Hematopoietic multipotent progenitor cell treated with erythropoietin and hydrocortisone succinate and interleukin-3 and kit ligand, for 4 days (in vitro differentiated cells): ENCODE results near the gene PCDHGB3.
"Not testable (repeated sequence)": the region's sequence is repeated elsewhere in the genome, so short reads cannot be mapped to it uniquely, and the experiment has no call there.

ENCODE experiments used
- DNase-seq: peaks from one replicate; pipeline ENCODE4 v3.0.0-alpha.2; 2015

Gene PCDHGB3

GRCh38 chr5:141369994-141370848, at the start of gene PCDHGB3:
TSS of gene PCDHGB3 (plus strand) at chr5:141370242. CDS start at chr5:141370395, 153 bp downstream.
- DNase-seq = peak; percentile 67

GRCh38 chr5:141322261-141322660, 47.8 kb upstream of the PCDHGB3 start:
- DNase-seq = no peak

- DNase-seq = peak; percentile 46
Measured at GRCh38 chr5:141326088-141326854, 43.8 kb upstream of the PCDHGB3 start.

GRCh38 chr5:141328231-141328630, 41.8 kb upstream of the PCDHGB3 start:
- no peak for DNase-seq

- peak; percentile 40 for DNase-seq
Measured at GRCh38 chr5:141330299-141331080, 39.6 kb upstream of the PCDHGB3 start, which contains the start of gene PCDHGA1. TSS of gene PCDHGA1 (plus strand) at chr5:141330514.

- not testable (repeated sequence) for DNase-seq
Measured at GRCh38 chr5:141332571-141332970, 37.5 kb upstream of the PCDHGB3 start.

- DNase-seq = peak; percentile 51
Measured at GRCh38 chr5:141338538-141339306, 31.3 kb upstream of the PCDHGB3 start, which contains the start of gene PCDHGA2. TSS of gene PCDHGA2 (plus strand) at chr5:141338760.

GRCh38 chr5:141340781-141341354, 29.2 kb upstream of the PCDHGB3 start:
- not testable (repeated sequence) for DNase-seq

- no peak for DNase-seq
Measured at GRCh38 chr5:141342773-141343172, 27.3 kb upstream of the PCDHGB3 start.

GRCh38 chr5:141343242-141343952, 26.6 kb upstream of the PCDHGB3 start, which contains the start of gene PCDHGA3:
TSS of gene PCDHGA3 (plus strand) at chr5:141343829. CDS start at chr5:141344034, 205 bp downstream.
- DNase-seq = peak; percentile 48

GRCh38 chr5:141343953-141344463, 26.0 kb upstream of the PCDHGB3 start:
- DNase-seq = no peak

GRCh38 chr5:141345327-141345726, 24.7 kb upstream of the PCDHGB3 start:
- no peak for DNase-seq

- not testable (repeated sequence) for DNase-seq
Measured at GRCh38 chr5:141346017-141346416, 24.0 kb upstream of the PCDHGB3 start.

GRCh38 chr5:141349917-141350619, 20.0 kb upstream of the PCDHGB3 start, which contains the start of gene PCDHGB1:
TSS of gene PCDHGB1 (plus strand) at chr5:141350099. CDS start at chr5:141350261, 162 bp downstream.
- peak; percentile 46 for DNase-seq

- no peak for DNase-seq
Measured at GRCh38 chr5:141351591-141351990, 18.5 kb upstream of the PCDHGB3 start.

- DNase-seq = no peak
Measured at GRCh38 chr5:141354900-141355469, 15.1 kb upstream of the PCDHGB3 start, which contains the start of gene PCDHGA4. TSS of gene PCDHGA4 (plus strand) at chr5:141355021. CDS start at chr5:141355108, 87 bp downstream.

- no peak for DNase-seq
Measured at GRCh38 chr5:141355641-141356040, 14.4 kb upstream of the PCDHGB3 start.

- no peak for DNase-seq
Measured at GRCh38 chr5:141356133-141356532, 13.9 kb upstream of the PCDHGB3 start.

- no peak for DNase-seq
Measured at GRCh38 chr5:141356950-141357349, 13.1 kb upstream of the PCDHGB3 start.
